Measurements from ENCODE around the gene THRA. TPM values are rescaled to one million over a fixed set of nuclear protein-coding genes. Genes with fewer than 3 reads are reported as not detected.

The THRA gene
- total and polyA plus RNA-seq, 9 of the 15 experiments (the other 6 are each of a cell fraction or from before 2014, with no cell fraction given), result 0.34 to 23.4 (median 12.7) TPM

GRCh38 chr17:40122999-40123810 lies 60.4 kb downstream of the THRA start (continued):
- TF ChIP-seq ZNF592 (IDR thresholded peaks at IDR 0.05) (no peak), FOXK2 (conservative IDR thresholded peaks at IDR 0.05 in 1 of 2, IDR thresholded peaks at IDR 0.05 in 1 of 2; ENCODE audit: low read depth in 2 of 2) (no peak), HNRNPH1 (optimal IDR thresholded peaks at IDR 0.05; ENCODE audit: low read depth, low read length) (no peak), TBL1XR1 (IDR thresholded peaks at IDR 0.05; ENCODE audit: low read length in 2 of 2) (peak in 1 of 2 experiments; percentile 19; a peak in 1 of 4 replicates), SRF (CRISPR knock-in tag; IDR thresholded peaks at IDR 0.05) (no peak), ZC3H4 (CRISPR knock-in tag; IDR thresholded peaks at IDR 0.05; ENCODE audit: borderline replicate concordance) (no peak), ZBTB7A (IDR thresholded peaks at IDR 0.05; ENCODE audit: borderline replicate concordance, control insufficient read depth, low read depth, low read length) (peak; percentile 61), TEAD1 (CRISPR knock-in tag; IDR thresholded peaks at IDR 0.05) (no peak), TCF7L2 (IDR thresholded peaks at IDR 0.05; ENCODE audit: low read depth, low read length) (no peak), ZC3H8 (IDR thresholded peaks at IDR 0.05) (no peak), SMAD4 (CRISPR knock-in tag; conservative IDR thresholded peaks at IDR 0.05) (no peak), POLR2H (tag; IDR thresholded peaks at IDR 0.05; ENCODE audit: low read depth) (no peak), DNMT1 (IDR thresholded peaks at IDR 0.05) (no peak), LCOR (CRISPR knock-in tag; IDR thresholded peaks at IDR 0.05) (no peak), ZNF586 (CRISPR knock-in tag; conservative IDR thresholded peaks at IDR 0.05) (no peak), ZBTB2 (IDR thresholded peaks at IDR 0.05) (peak; percentile 90), MBD1 (CRISPR knock-in tag; IDR thresholded peaks at IDR 0.05) (no peak)
- TF ChIP-seq, protein P1, sequence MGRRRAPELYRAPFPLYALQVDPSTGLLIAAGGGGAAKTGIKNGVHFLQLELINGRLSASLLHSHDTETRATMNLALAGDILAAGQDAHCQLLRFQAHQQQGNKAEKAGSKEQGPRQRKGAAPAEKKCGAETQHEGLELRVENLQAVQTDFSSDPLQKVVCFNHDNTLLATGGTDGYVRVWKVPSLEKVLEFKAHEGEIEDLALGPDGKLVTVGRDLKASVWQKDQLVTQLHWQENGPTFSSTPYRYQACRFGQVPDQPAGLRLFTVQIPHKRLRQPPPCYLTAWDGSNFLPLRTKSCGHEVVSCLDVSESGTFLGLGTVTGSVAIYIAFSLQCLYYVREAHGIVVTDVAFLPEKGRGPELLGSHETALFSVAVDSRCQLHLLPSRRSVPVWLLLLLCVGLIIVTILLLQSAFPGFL (CRISPR knock-in tag; IDR thresholded peaks at IDR 0.05), result no peak

All from K562 (cell line).